H1 (cell line): ENCODE results near the gene LNX2. TPM values are rescaled to one million over a fixed set of nuclear protein-coding genes. Genes with fewer than 3 reads are reported as not detected.

Experiments used
- CTCF ChIA-PET: fragments of 300-600 bp; sonication (Branson Sonifier 250); formaldehyde crosslinking; loops from one replicate; lab custom pipeline; 2021; ENCODE audit not compliant: partially characterized antibody; lab: Charles Lee
- POLR2A ChIA-PET: fragments of 300-600 bp; sonication (Branson Sonifier 250); formaldehyde crosslinking; loops from one replicate; lab custom pipeline; 2021; ENCODE audit warnings: inconsistent platforms; ENCODE audit not compliant: partially characterized antibody; lab: Charles Lee
- DNase-seq, 2 experiments: peaks; one replicate each; pipeline versions ENCODE4 v3.0.0 to v3.0.0-alpha.2; 2010 to 2022; ENCODE audit warnings: low spot score in 2 of 2, low read depth in 1 of 2, mixed read lengths in 1 of 2
- FAIRE-seq: peaks from 2 replicates; lab custom pipeline; 2011; peaks lifted over from hg19 to GRCh38; lab: Jason Lieb, UNC
- H2AFZ ChIP-seq: 2 replicates; pipeline ENCODE4 v1.8.1; 2012; ENCODE audit warnings: low read length, inconsistent platforms
- H2AK5ac ChIP-seq: 2 replicates; pipeline ENCODE4 v1.6.1; 2013; ENCODE audit warnings: low read depth, low read length
- H2BK120ac ChIP-seq: replicated peaks from 2 replicates; pipeline ENCODE3; 2013; ENCODE audit warnings: low read depth, low read length, inconsistent platforms
- H2BK12ac ChIP-seq: 2 replicates; pipeline ENCODE4 v1.6.1; 2013; ENCODE audit warnings: low read depth, low read length
- H2BK15ac ChIP-seq: 2 replicates; pipeline ENCODE4 v1.6.1; 2013; ENCODE audit warnings: low read length
- H2BK20ac ChIP-seq: 2 replicates; pipeline ENCODE4 v1.6.1; 2013; ENCODE audit warnings: low read length
- H2BK5ac ChIP-seq: 2 replicates; pipeline ENCODE4 v1.6.1; 2013; ENCODE audit warnings: low read depth, low read length
- H3K14ac ChIP-seq: 2 replicates; pipeline ENCODE4 v1.6.1; 2013; ENCODE audit warnings: inconsistent platforms; ENCODE audit not compliant: insufficient read length
- H3K18ac ChIP-seq: 2 replicates; pipeline ENCODE4 v1.6.1; 2013; ENCODE audit warnings: low read length; ENCODE audit errors: extremely low read depth
- H3K23ac ChIP-seq: 2 replicates; pipeline ENCODE4 v1.6.1; 2013; ENCODE audit warnings: inconsistent platforms; ENCODE audit not compliant: insufficient read length
- H3K23me2 ChIP-seq: 2 replicates; pipeline ENCODE4 v1.6.1; 2013; ENCODE audit warnings: low read depth, low read length
- H3K27ac ChIP-seq: 2 replicates; pipeline ENCODE4 v1.6.1; 2011; ENCODE audit warnings: low read depth, low read length, inconsistent platforms
- H3K27me3 ChIP-seq, 4 experiments: replicated peaks in 1 of 4; 1 replicate in 1 of 4; 2 replicates in 3 of 4; pipeline versions ENCODE4 v1.6.1 to v1.8.1; 2011 to 2013; ENCODE audit warnings: low read length in 3 of 4, mild to moderate bottlenecking in 3 of 4, inconsistent platforms in 2 of 4, mixed read lengths in 2 of 4, moderate library complexity in 1 of 4; ENCODE audit not compliant: control insufficient read depth in 3 of 4, insufficient read depth in 3 of 4; ENCODE audit errors: extremely low read depth in 1 of 4
- H3K36me3 ChIP-seq, 4 experiments: 2 replicates each; pipeline versions ENCODE4 v1.6.1 to v1.8.1; 2011 to 2013; ENCODE audit warnings: mild to moderate bottlenecking in 4 of 4, low read length in 3 of 4, moderate library complexity in 2 of 4, control low read depth in 1 of 4, inconsistent platforms in 1 of 4; ENCODE audit not compliant: insufficient read depth in 4 of 4, control insufficient read depth in 2 of 4
- H3K4ac ChIP-seq: replicated peaks from 2 replicates; pipeline ENCODE3; 2013; ENCODE audit warnings: low read length, low read depth, mixed read lengths, inconsistent platforms; ENCODE audit not compliant: insufficient read length
- H3K4me1 ChIP-seq, 4 experiments: replicated peaks in 1 of 4; 1 replicate in 1 of 4; 2 replicates in 3 of 4; pipeline versions ENCODE4 v1.6.1 to v1.8.1; 2011 to 2013; ENCODE audit warnings: low read length in 3 of 4, inconsistent platforms in 2 of 4, mixed read lengths in 1 of 4; ENCODE audit not compliant: insufficient read depth in 4 of 4, control insufficient read depth in 3 of 4
- H3K4me2 ChIP-seq, 2 experiments: 2 replicates each; pipeline versions ENCODE4 v1.6.1 to v1.8.1; 2011 to 2013; ENCODE audit warnings: low read depth in 2 of 2, low read length in 2 of 2, control low read depth in 1 of 2, inconsistent platforms in 1 of 2, mild to moderate bottlenecking in 1 of 2; ENCODE audit not compliant: insufficient read depth in 1 of 2
- H3K4me3 ChIP-seq, 4 experiments: fragments of 200-600, 300-600 bp in 1 of 4; sonication (generic), shearing (Covaris generic), sonication (Bioruptor Twin) in 1 of 4; 2 replicates each; pipeline versions ENCODE4 v1.5.1 to v1.8.1; 2011 to 2016; ENCODE audit warnings: low read length in 4 of 4, low read depth in 3 of 4, control low read depth in 2 of 4, inconsistent platforms in 2 of 4, mild to moderate bottlenecking in 2 of 4, mixed read lengths in 1 of 4, moderate library complexity in 1 of 4; ENCODE audit not compliant: insufficient read depth in 2 of 4; ENCODE audit errors: extremely low read depth in 1 of 4
- H3K56ac ChIP-seq: replicated peaks from 2 replicates; pipeline ENCODE3; 2013; ENCODE audit warnings: low read depth, mild to moderate bottlenecking, mixed read lengths, low read length, inconsistent platforms; ENCODE audit not compliant: insufficient read length
- H3K79me1 ChIP-seq: 2 replicates; pipeline ENCODE4 v1.6.1; 2013; ENCODE audit warnings: low read depth, low read length, control low read depth
- H3K79me2 ChIP-seq, 2 experiments: 2 replicates each; pipeline versions ENCODE4 v1.6.1 to v1.8.1; 2012 to 2013; ENCODE audit warnings: low read length in 2 of 2, mild to moderate bottlenecking in 2 of 2, inconsistent platforms in 1 of 2; ENCODE audit not compliant: insufficient read depth in 2 of 2, control insufficient read depth in 1 of 2
- H3K9ac ChIP-seq, 4 experiments: replicated peaks in 1 of 4; 1 replicate in 1 of 4; 2 replicates in 3 of 4; pipeline versions ENCODE4 v1.6.1 to v1.8.1; 2011 to 2013; ENCODE audit warnings: low read depth in 3 of 4, low read length in 3 of 4, control low read depth in 2 of 4, mild to moderate bottlenecking in 2 of 4, moderate library complexity in 2 of 4, inconsistent platforms in 1 of 4; ENCODE audit errors: extremely low read depth in 1 of 4
- H3K9me3 ChIP-seq, 2 experiments: 2 replicates each; pipeline versions ENCODE4 v1.6.1 to v1.8.1; 2012 to 2013; ENCODE audit warnings: mild to moderate bottlenecking in 2 of 2, moderate library complexity in 2 of 2, control low read depth in 1 of 2, inconsistent platforms in 1 of 2, low read depth in 1 of 2, low read length in 1 of 2, mixed read lengths in 1 of 2; ENCODE audit not compliant: insufficient read depth in 2 of 2
- H4K20me1 ChIP-seq, 2 experiments: replicated peaks in 1 of 2; 2 replicates each; pipeline versions ENCODE3 to v1.8.1; 2011 to 2013; ENCODE audit warnings: inconsistent platforms in 2 of 2, low read length in 2 of 2, mild to moderate bottlenecking in 1 of 2; ENCODE audit not compliant: insufficient read depth in 2 of 2, control insufficient read depth in 1 of 2
- H4K5ac ChIP-seq: 2 replicates; pipeline ENCODE4 v1.6.1; 2013; ENCODE audit warnings: low read length, low read depth, mixed read lengths, inconsistent platforms; ENCODE audit not compliant: insufficient read length
- H4K8ac ChIP-seq: 2 replicates; pipeline ENCODE4 v1.8.0; 2013; ENCODE audit warnings: mild to moderate bottlenecking, moderate library complexity, low read length, inconsistent platforms; ENCODE audit not compliant: insufficient read depth; ENCODE audit errors: extremely low read depth
- H4K91ac ChIP-seq: replicated peaks from 2 replicates; pipeline ENCODE3; 2013; ENCODE audit warnings: low read length, mixed read lengths, inconsistent platforms; ENCODE audit not compliant: insufficient read length
- EGR1 ChIP-seq: IDR thresholded peaks from 2 replicates; pipeline ENCODE4 v1.6.1; 2011; ENCODE audit warnings: low read depth, low read length, borderline replicate concordance
- EP300 ChIP-seq, 2 experiments: IDR thresholded peaks; 1 replicate in 1 of 2; 2 replicates in 1 of 2; pipeline ENCODE4 v1.6.1; 2011 to 2012; ENCODE audit warnings: low read depth in 2 of 2, low read length in 2 of 2, mild to moderate bottlenecking in 2 of 2, borderline replicate concordance in 1 of 2, inconsistent platforms in 1 of 2, moderate library complexity in 1 of 2
- MAX ChIP-seq: IDR thresholded peaks from 2 replicates; pipeline ENCODE4 v1.6.1; 2012; ENCODE audit warnings: inconsistent platforms
- RAD21 ChIP-seq, 2 experiments: IDR thresholded peaks in 1 of 2; conservative IDR thresholded peaks in 1 of 2; 2 replicates each; pipeline ENCODE4 v1.6.1; 2011; ENCODE audit warnings: low read depth in 2 of 2, low read length in 2 of 2, improper control_type of control experiment in 1 of 2, inconsistent platforms in 1 of 2, mild to moderate bottlenecking in 1 of 2, moderate library complexity in 1 of 2
- RXRA ChIP-seq: IDR thresholded peaks from 2 replicates; pipeline ENCODE4 v1.6.1; 2011; ENCODE audit warnings: low read depth, mild to moderate bottlenecking, low read length, moderate library complexity; ENCODE audit not compliant: insufficient read depth
- SAP30 ChIP-seq: fragments of 300-600 bp; sonication (generic); IDR thresholded peaks from 2 replicates; pipeline ENCODE4 v1.7.1; 2012; ENCODE audit warnings: low read length, moderate library complexity, mild to moderate bottlenecking, inconsistent platforms; ENCODE audit not compliant: insufficient read depth, insufficient replicate concordance
- SIRT6 ChIP-seq: IDR thresholded peaks from one replicate; pipeline ENCODE4 v1.7.1; 2012; ENCODE audit warnings: low read length, inconsistent platforms
- SP4 ChIP-seq: IDR thresholded peaks from 2 replicates; pipeline ENCODE4 v1.6.1; 2012; ENCODE audit warnings: low read length, inconsistent platforms
- WGBS, 2 experiments: shearing (Covaris generic) in 1 of 2; methylation state at CpG; one replicate each; pipeline versions ENCODE4 v1.1.6 to v1.1.7; 2013 to 2015; ENCODE audit warnings: low lambda C conversion rate in 2 of 2, mixed read lengths in 2 of 2, inconsistent platforms in 1 of 2, low coverage in 1 of 2, missing lambda C conversion rate in 1 of 2; ENCODE audit not compliant: insufficient replicate concordance in 2 of 2, insufficient coverage in 1 of 2, insufficient read length in 1 of 2; ENCODE audit errors: extremely low coverage in 1 of 2, missing lambda C conversion rate in 1 of 2; 5-methylcytosine and 5-hydroxymethylcytosine counted together
- polyA plus RNA-seq, 7 experiments: library from polyadenylated mRNA; depleted of rRNA in 3 of 7; stranded (reverse) in 5 of 7; unstranded in 2 of 7; fragments of >200 nt in 5 of 7; fragments of 200-250 nt in 2 of 7; gene quantifications; 1 replicate in 5 of 7; 2 replicates in 1 of 7; 4 replicates in 1 of 7; pipeline versions ENCODE4 v1.2.1 to v1.2.3, GENCODE V29; 2011 to 2013; ENCODE audit warnings: missing spikeins in 2 of 7, mixed read lengths in 2 of 7
- total RNA-seq: library from RNA; stranded (reverse); fragmentation: NEBNext Ultra II Directional; extraction: Animal tissue kit (Norgen Biotek cat#: 25700); gene quantifications from 2 replicates; pipeline ENCODE4 v1.2.1, GENCODE V29; 2021

Gene LNX2
- total and polyA plus RNA-seq, 2 of the 8 experiments (the other 6 are each of a cell fraction or from before 2014, with no cell fraction given) = 6.4 to 13.9 TPM

GRCh38 chr13:27621366-27622101, 1.2 kb upstream of the LNX2 start, which contains the start of gene POLR1D:
POLR1D (plus strand) TSS chr13:27621892; CDS start chr13:27621984, 92 bp downstream.
- H3K4me3 ChIP-seq = peak within 1 kb of the TSS; percentile 73 to 97 (median 93)
- peak within 1 kb of the TSS; percentile 96 for H3K18ac ChIP-seq
- H3K4ac ChIP-seq = peak within 1 kb of the TSS; percentile 99
- H3K9ac ChIP-seq = peak within 1 kb of the TSS; percentile 87 to 94 (median 92)
- ChIA-PET POLR2A (interaction anchor here (0.8 to 3.9 kb wide), 18 partner anchors 8 to 365 kb away, joined by 3 to 26 read pairs (median 4); no protein-coding TSS in a partner anchor), CTCF (interaction anchor here (0.9 to 1.7 kb wide), 3 partner anchors 14 to 205 kb away, joined by 3 to 7 read pairs (median 4); partner anchors contain the start of gene MTIF3)
- H2BK20ac ChIP-seq = no peak within 1 kb of the TSS; the same call in 1 of the 2 replicates
- peaks cover 36 to 79% of the 10 kb centered on the region in 2 experiments for H3K79me2 ChIP-seq
- H4K91ac ChIP-seq = peak within 1 kb of the TSS; percentile 92
- H3K27me3 ChIP-seq = no peaks in the 10 kb centered on the region
- peaks cover 4 to 26% (median 10%) of the 10 kb centered on the region in 4 experiments; a peak in 7 of 8 replicates for H3K36me3 ChIP-seq
- peaks cover 6% of the 10 kb centered on the region; the same call in 1 of the 2 replicates for H3K23me2 ChIP-seq
- no peaks in the 10 kb centered on the region for H3K9me3 ChIP-seq
- DNase-seq (peak; percentile 63 to 91), FAIRE-seq (no peak)
- peak within 1 kb of the TSS; percentile 87 for H4K5ac ChIP-seq
- peak within 1 kb of the TSS; percentile 95 for H2BK5ac ChIP-seq
- H2BK12ac ChIP-seq = peak within 1 kb of the TSS; percentile 56; the same call in 1 of the 2 replicates
- peak within 1 kb of the TSS; percentile 45 for H2BK120ac ChIP-seq
- no peak within 1 kb of the TSS for H2AK5ac ChIP-seq
- peaks cover 10% of the 10 kb centered on the region for H3K79me1 ChIP-seq
- no peak within 1 kb of the TSS for H3K23ac ChIP-seq
- H4K20me1 ChIP-seq = peaks cover 11 to 32% of the 10 kb centered on the region in 2 experiments
- peaks cover 3 to 12% (median 7%) of the 10 kb centered on the region in 4 experiments; a peak in 6 of 7 replicates for H3K4me1 ChIP-seq
- peak within 1 kb of the TSS; percentile 67 to 95 for H3K4me2 ChIP-seq
- peak within 1 kb of the TSS; percentile 85 for H4K8ac ChIP-seq
- peak within 1 kb of the TSS; percentile 43 for H2AFZ ChIP-seq
- peak within 1 kb of the TSS; percentile 93 for H3K27ac ChIP-seq
- 2% methylated on average over 59 of the region's 71 CpGs; no CpG with 5 or more reads in 1 of the 2 experiments for WGBS, 2 experiments
- H3K56ac ChIP-seq = peak within 1 kb of the TSS; percentile 90
- H3K14ac ChIP-seq = no peak within 1 kb of the TSS
- H2BK15ac ChIP-seq = peak within 1 kb of the TSS; percentile 73; the same call in 1 of the 2 replicates
- TF ChIP-seq SP4 = no peak
- no peak for TF ChIP-seq RAD21 (IDR thresholded peaks at IDR 0.05 in 1 of 2, conservative IDR thresholded peaks at IDR 0.05 in 1 of 2; ENCODE audit: low read depth in 2 of 2, low read length in 2 of 2)
- no peak for TF ChIP-seq SAP30
- no peak; a peak in 1 of 3 replicates for TF ChIP-seq EP300 (IDR thresholded peaks at IDR 0.05; ENCODE audit: borderline replicate concordance in 1 of 2, low read depth in 2 of 2, low read length in 2 of 2)
- TF ChIP-seq SIRT6 = no peak
- no peak for TF ChIP-seq RXRA
- peak; percentile 48 for TF ChIP-seq MAX
- TF ChIP-seq EGR1 = no peak
